Left lung (tissue), 10 donors: Measurements from ENCODE around the gene PSMD6. TPM values are rescaled to one million over a fixed set of nuclear protein-coding genes. Genes with fewer than 3 reads are reported as not detected.

Experiments
- ATAC-seq: fragments of 200-7000 bp; cut with Tn5 transposase; one replicate; pipeline ENCODE4 v1.9.1; 2020; ENCODE audit warnings: moderate library complexity
- DNase-seq, 4 donors: peaks; one replicate each; pipeline ENCODE4 v3.0.0-alpha.2; 2013 to 2020
- H3K27ac ChIP-seq, 2 donors: fragments of 200-600 bp; sonication (generic) in 1 of 2; one replicate each; pipeline versions ENCODE4 v1.5.0 to v1.8.0; 2020 to 2021
- H3K27me3 ChIP-seq, 2 donors: fragments of 200-600 bp; sonication (generic) in 1 of 2; one replicate each; pipeline versions ENCODE4 v1.5.0 to v1.8.0; 2020 to 2021
- H3K36me3 ChIP-seq, 2 donors: fragments of 200-600 bp; sonication (generic) in 1 of 2; one replicate each; pipeline versions ENCODE4 v1.5.0 to v1.8.0; 2020 to 2021
- H3K4me1 ChIP-seq, 2 donors: fragments of 200-600 bp; one replicate each; pipeline ENCODE4 v1.8.0; 2021
- H3K4me3 ChIP-seq, 2 donors: fragments of 200-600 bp; sonication (generic) in 1 of 2; one replicate each; pipeline versions ENCODE4 v1.5.0 to v1.8.0; 2020 to 2021; ENCODE audit warnings: mild to moderate bottlenecking in 1 of 2
- H3K9me3 ChIP-seq, 2 donors: fragments of 200-600 bp; sonication (generic) in 1 of 2; one replicate each; pipeline versions ENCODE4 v1.5.0 to v1.8.0; 2020 to 2021
- CTCF ChIP-seq, 2 donors: fragments of 200-600 bp; sonication (generic) in 1 of 2; IDR thresholded peaks; one replicate each; pipeline versions ENCODE4 v1.5.0 to v1.8.0; 2021; ENCODE audit warnings: antibody characterized with exemption in 2 of 2
- intact Hi-C, 2 donors: fragments of 100-400 bp; cut with DNase I; formaldehyde crosslinking; loops; one replicate each; pipeline versions ENCODE4 v1.11.2 to v1.14.2; 2022
- polyA plus RNA-seq, 6 donors: library from polyadenylated mRNA; unstranded; fragments of 120-200 nt; gene quantifications; one replicate each; pipeline ENCODE4 v1.2.1, GENCODE V29; 2013; ENCODE audit not compliant: insufficient read length in 6 of 6
- total RNA-seq, 2 donors: library from RNA; stranded (reverse); fragmentation: NEBNext Ultra II Directional; extraction: Animal tissue kit (Norgen Biotek cat#: 25700); gene quantifications; one replicate each; pipeline ENCODE4 v1.2.1, GENCODE V29; 2021
- donor health status: DM: no; HTN: yes; CAD: no.
- donor health status: DM: no; HTN: no; CAD: no.

The PSMD6 gene
- total and polyA plus RNA-seq, 8 donors: 48.8 to 104 (median 93.2) TPM

GRCh38 chr3:64023861-64024223 is 548 bp upstream of the PSMD6 start:
- intact Hi-C loops: no loop called here
- peaks cover 6 to 30% of the 10 kb centered on the region in 2 donors for H3K4me1 ChIP-seq
- ATAC-seq: no peak
- no peak for DNase-seq
- TF ChIP-seq CTCF (IDR thresholded peaks at IDR 0.05): no peak
- H3K36me3 ChIP-seq: peaks cover 0 to 31% of the 10 kb centered on the region in 2 donors
- peaks cover under 1 to 5% of the 10 kb centered on the region in 2 donors for H3K27me3 ChIP-seq
- peak overlapping the region in 1 of 2 donors; percentile 91 for H3K4me3 ChIP-seq
- H3K9me3 ChIP-seq: no peaks in the 10 kb centered on the region
- H3K27ac ChIP-seq: peak overlapping the region; percentile 70 to 92

- H3K9me3 ChIP-seq: no peaks in the 10 kb centered on the region
- TF ChIP-seq CTCF (IDR thresholded peaks at IDR 0.05): no peak
- H3K36me3 ChIP-seq: peaks cover 0 to 43% of the 10 kb centered on the region in 2 donors
- H3K4me3 ChIP-seq: peak overlapping the region; percentile 80 to 91
- DNase-seq: no peak
- intact Hi-C loops: no loop called here
- peaks cover 6 to 30% of the 10 kb centered on the region in 2 donors for H3K4me1 ChIP-seq
- peak overlapping the region; percentile 70 to 92 for H3K27ac ChIP-seq
- no peaks in the 10 kb centered on the region for H3K27me3 ChIP-seq
- ATAC-seq: no peak
These were observed 675 bp downstream of the PSMD6 start for GRCh38 chr3:64022451-64023186.

GRCh38 chr3:64021922-64022321 is 1.4 kb downstream of the PSMD6 start:
- no peak for ATAC-seq
- H3K4me1 ChIP-seq: peaks cover 6 to 30% of the 10 kb centered on the region in 2 donors
- H3K9me3 ChIP-seq: no peaks in the 10 kb centered on the region
- H3K27me3 ChIP-seq: no peaks in the 10 kb centered on the region
- peaks cover 0 to 50% of the 10 kb centered on the region in 2 donors for H3K36me3 ChIP-seq
- peak overlapping the region in 1 of 2 donors; percentile 91 for H3K4me3 ChIP-seq
- intact Hi-C loops: no loop called here
- peak overlapping the region in 1 of 2 donors; percentile 92 for H3K27ac ChIP-seq
- TF ChIP-seq CTCF (IDR thresholded peaks at IDR 0.05): no peak
- no peak for DNase-seq

DNA sequence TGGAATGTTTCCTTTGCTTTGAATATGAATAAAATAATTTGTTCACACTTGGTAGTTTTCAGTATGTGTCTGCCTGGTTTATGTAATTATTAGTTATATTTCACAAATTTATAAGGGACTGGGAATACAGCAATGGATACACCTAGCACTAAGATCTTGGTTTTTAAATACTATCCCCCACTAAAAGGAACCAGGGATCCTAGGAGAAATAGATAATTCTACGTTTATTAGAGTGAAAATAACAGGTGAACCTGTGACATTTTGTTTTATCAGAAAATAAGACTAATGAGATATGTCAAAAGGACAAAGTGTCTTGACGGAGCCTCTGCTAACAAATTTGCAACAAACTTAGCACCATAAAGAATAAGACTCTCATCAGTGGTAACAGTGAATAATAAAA is 3.4 kb downstream of the PSMD6 start:
- no peaks in the 10 kb centered on the region for H3K9me3 ChIP-seq
- H3K36me3 ChIP-seq: peaks cover 0 to 70% of the 10 kb centered on the region in 2 donors
- H3K27me3 ChIP-seq: no peaks in the 10 kb centered on the region
- ATAC-seq: no peak
- H3K4me3 ChIP-seq: no peak overlapping the region
- peaks cover 6 to 30% of the 10 kb centered on the region in 2 donors for H3K4me1 ChIP-seq
- H3K27ac ChIP-seq: no peak overlapping the region
- DNase-seq: no peak
- TF ChIP-seq CTCF (IDR thresholded peaks at IDR 0.05): no peak
- intact Hi-C loops: no loop called here

DNA sequence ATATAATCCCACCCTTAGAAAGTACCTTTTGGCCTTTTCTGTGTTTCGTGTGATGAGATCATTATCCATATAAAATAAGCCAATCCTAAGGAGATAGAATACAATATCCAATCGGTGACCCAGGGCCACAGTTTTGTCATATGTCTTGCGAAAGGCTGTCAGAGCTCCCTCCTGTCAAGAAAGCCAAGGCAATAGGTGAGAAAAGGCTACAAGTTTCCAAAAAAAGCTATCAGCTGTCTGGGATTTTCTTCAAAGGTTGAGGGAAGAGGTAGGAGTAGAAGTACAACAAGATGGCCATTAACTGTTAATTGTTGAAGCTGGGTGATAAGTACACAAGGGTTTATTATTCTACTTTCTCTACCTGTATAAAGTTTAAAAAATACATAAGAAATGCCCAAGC is 4.0 kb downstream of the PSMD6 start:
- TF ChIP-seq CTCF (IDR thresholded peaks at IDR 0.05): no peak
- H3K4me1 ChIP-seq: peaks cover 6 to 30% of the 10 kb centered on the region in 2 donors
- no peak overlapping the region for H3K4me3 ChIP-seq
- no peak overlapping the region for H3K27ac ChIP-seq
- DNase-seq: no peak
- no peak for ATAC-seq
- H3K9me3 ChIP-seq: no peaks in the 10 kb centered on the region
- intact Hi-C loops: no loop called here
- H3K36me3 ChIP-seq: peaks cover 0 to 76% of the 10 kb centered on the region in 2 donors
- H3K27me3 ChIP-seq: no peaks in the 10 kb centered on the region
